Gastrocnemius medialis (tissue), 4 donors: Measurements from ENCODE around the gene NFATC4.

Experiments
- CTCF ChIP-seq, 5 experiments: fragments of 450-650 bp in 3 of 5; fragments of 200-600 bp in 2 of 5; sonication (generic) in 2 of 5; IDR thresholded peaks in 4 of 5; conservative IDR thresholded peaks in 1 of 5; 1 replicate in 4 of 5; 2 replicates in 1 of 5; pipeline ENCODE4 v1.5.1; 2016 to 2019; ENCODE audit warnings: antibody characterized with exemption in 5 of 5, mild to moderate bottlenecking in 3 of 5, moderate library complexity in 3 of 5
- POLR2A ChIP-seq, 2 donors: fragments of 450-650 bp; IDR thresholded peaks; one replicate each; pipeline ENCODE4 v1.6.1; 2017; ENCODE audit warnings: antibody characterized with exemption in 2 of 2, mild to moderate bottlenecking in 2 of 2, moderate library complexity in 2 of 2

GRCh38 chr14:24389226-24389848 is 21.4 kb downstream of the NFATC4 start:
- TF ChIP-seq CTCF (IDR thresholded peaks at IDR 0.05 in 4 of 5, conservative IDR thresholded peaks at IDR 0.05 in 1 of 5) (no peak), POLR2A (IDR thresholded peaks at IDR 0.05) (no peak)
